ENCODE data around the gene TLCD1. TPM values are rescaled to one million over a fixed set of nuclear protein-coding genes. Genes with fewer than 3 reads are reported as not detected.

TLCD1 gene
- total RNA-seq: 3.1 and 4.0 TPM in 2 replicates

GRCh38 chr17:28726226-28726626, at the start of gene TLCD1:
Gene TLCD1 (minus strand): TSS chr17:28726233. CDS start chr17:28726097, 136 bp downstream.

DNA sequence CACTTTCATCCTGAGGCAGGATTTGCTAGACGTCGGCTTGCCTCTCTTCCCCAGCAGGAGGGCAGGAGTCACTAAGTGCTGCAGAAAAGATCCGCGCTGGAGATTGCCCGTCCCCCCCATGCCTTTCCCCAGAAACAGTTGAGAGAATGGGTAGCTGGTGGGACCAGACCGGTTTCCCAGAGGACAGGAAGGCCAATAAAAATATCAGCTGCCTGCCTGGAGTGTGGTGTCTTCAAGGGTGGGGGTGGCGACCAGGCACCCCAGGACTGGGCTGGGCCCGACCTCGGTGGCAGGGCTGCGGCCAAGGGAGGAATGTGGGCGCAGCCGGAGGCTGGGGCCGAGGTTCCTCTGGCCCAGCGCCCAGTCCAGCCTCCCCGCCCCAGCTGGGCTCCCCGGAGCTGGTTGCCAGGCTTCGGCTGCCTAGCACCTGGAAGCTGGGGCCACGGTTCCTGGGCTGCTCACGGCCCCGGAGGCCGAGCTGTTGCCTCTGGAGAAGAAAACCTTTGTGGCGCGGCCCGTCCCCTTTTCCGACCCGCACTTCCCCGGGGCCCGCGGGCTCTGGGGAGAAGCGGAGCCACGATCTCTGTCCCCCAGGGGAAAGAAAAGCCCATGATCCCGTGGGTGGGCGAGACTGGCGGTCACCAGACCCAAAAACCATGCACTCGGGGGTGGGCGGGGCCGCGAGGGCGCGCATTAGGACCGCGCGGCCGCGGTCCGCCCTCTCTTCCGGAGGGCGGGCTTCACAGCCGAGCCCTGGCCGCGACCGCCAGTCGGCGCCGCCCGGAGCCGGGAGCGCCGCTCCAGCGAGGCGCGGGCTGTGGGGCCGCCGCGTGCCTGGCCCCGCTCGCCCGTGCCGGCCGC, 17.4 kb upstream of the TLCD1 start, which contains the start of gene TRAF4:
TSS of gene TRAF4 (plus strand) at position 769 of the 861 bp plus-strand sequence. CDS start 102 bp downstream, outside the sequence.

GRCh38 chr17:28728364-28729200, 2.5 kb upstream of the TLCD1 start, which contains the start of gene NEK8:
Gene NEK8 (plus strand): TSS chr17:28728788. CDS start chr17:28728814, 26 bp downstream.

DNA sequence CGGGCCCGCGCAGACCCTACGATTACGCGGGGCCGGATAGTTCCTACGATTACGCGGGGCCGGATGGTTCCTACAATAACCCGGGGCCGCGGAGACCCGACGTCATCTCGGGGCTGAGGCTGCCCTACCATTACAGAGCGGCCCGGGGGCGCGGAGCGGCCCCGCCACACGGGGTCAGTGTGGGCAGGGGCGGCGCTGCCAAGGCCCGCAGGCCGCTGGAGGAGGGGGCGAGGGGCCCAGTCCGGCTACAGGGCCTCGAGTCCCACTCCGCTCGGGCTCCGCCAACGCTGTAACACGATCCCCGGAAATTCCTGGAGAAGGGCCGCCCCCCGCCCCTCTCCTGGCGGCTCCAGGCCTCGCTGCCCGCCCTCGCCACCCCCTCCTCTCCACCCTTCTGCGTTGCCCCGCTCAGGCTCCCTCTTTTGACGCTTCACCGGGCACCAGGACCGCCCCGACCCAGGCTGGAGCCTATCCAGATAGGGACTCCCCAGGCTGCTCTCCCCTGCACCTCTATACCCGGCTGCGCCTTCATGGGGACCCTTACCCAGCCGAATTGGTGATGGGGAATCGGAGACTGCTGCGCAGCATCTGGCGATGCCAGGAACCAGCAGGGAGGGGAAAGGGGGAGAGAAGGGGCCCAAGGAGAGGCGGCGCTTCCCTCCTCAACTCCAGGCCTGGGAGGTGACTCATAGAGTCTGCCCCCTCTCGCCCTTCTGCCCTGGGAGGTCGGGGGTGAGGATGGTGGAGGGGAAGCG, 8.3 kb downstream of the TLCD1 start, which contains the start of gene RAB34:
TSS of gene RAB34 (minus strand) at position 291 of the 755 bp plus-strand sequence. CDS start 602 bp downstream, outside the sequence.

GRCh38 chr17:28711723-28712031, 14.4 kb downstream of the TLCD1 start, which contains the start of gene PROCA1:
Gene PROCA1 (minus strand): TSS chr17:28711888. CDS start chr17:28711660, 228 bp downstream.

Small RNAs within 50 kb of the gene (small RNA-seq; reads per million reads assigned to genes)
- gene SNORD42A (not detected), gene SNORD42B (0.71 reads per million, percentile 44 among the genes with 10 or more reads in this experiment), gene SNORD4A (not detected), gene SNORD4B (not detected)

Other genes starting within 250 kb of the TLCD1 start
- not detected in 2 replicates for gene FOXN1, start 219.9 kb downstream of the TLCD1 start, total RNA-seq
- gene UNC119, start 173.6 kb downstream of the TLCD1 start, total RNA-seq: 15.4 and 17.8 TPM in 2 replicates
- gene PIGS, start 154.7 kb downstream of the TLCD1 start, total RNA-seq: 34.2 and 42.0 TPM in 2 replicates
- gene ALDOC, start 149.3 kb downstream of the TLCD1 start, total RNA-seq: 26.1 and 27.6 TPM in 2 replicates
- gene SPAG5, start 127.2 kb downstream of the TLCD1 start, total RNA-seq: 32.3 and 47.3 TPM in 2 replicates
- 5.1 and 9.6 TPM in 2 replicates for gene RSKR, start 112.0 kb downstream of the TLCD1 start, total RNA-seq
- gene BLTP2, start 81.1 kb downstream of the TLCD1 start, total RNA-seq: 135 and 175 TPM in 2 replicates
- gene SDF2, start 64.3 kb downstream of the TLCD1 start, total RNA-seq: 24.2 and 37.1 TPM in 2 replicates
- 43.4 and 44.8 TPM in 2 replicates for gene SUPT6H, start 64.0 kb downstream of the TLCD1 start, total RNA-seq
- 1.4 and 1.8 TPM in 2 replicates for gene PROCA1, start 14.3 kb downstream of the TLCD1 start, total RNA-seq
- gene RAB34, start 8.4 kb downstream of the TLCD1 start, total RNA-seq: 142 and 146 TPM in 2 replicates
- gene RPL23A, start 6.2 kb downstream of the TLCD1 start, total RNA-seq: 406 and 856 TPM in 2 replicates
- 1.8 and 2.9 TPM in 2 replicates for gene NEK8, start 2.6 kb upstream of the TLCD1 start, total RNA-seq
- 19.5 and 27.8 TPM in 2 replicates for gene TRAF4, start 17.8 kb upstream of the TLCD1 start, total RNA-seq
- 3.7 and 5.7 TPM in 2 replicates for gene FAM222B, start 116.6 kb upstream of the TLCD1 start, total RNA-seq
- 25.4 and 30.1 TPM in 2 replicates for gene ERAL1, start 128.8 kb upstream of the TLCD1 start, total RNA-seq
- 32.1 and 36.7 TPM in 2 replicates for gene FLOT2, start 171.5 kb upstream of the TLCD1 start, total RNA-seq
- gene DHRS13, start 176.8 kb upstream of the TLCD1 start, total RNA-seq: 4.8 and 5.5 TPM in 2 replicates
- gene PHF12, start 225.3 kb upstream of the TLCD1 start, total RNA-seq: 16.2 and 22.1 TPM in 2 replicates